ENCODE measurements around the gene PPFIA2.

Gene PPFIA2

DNA sequence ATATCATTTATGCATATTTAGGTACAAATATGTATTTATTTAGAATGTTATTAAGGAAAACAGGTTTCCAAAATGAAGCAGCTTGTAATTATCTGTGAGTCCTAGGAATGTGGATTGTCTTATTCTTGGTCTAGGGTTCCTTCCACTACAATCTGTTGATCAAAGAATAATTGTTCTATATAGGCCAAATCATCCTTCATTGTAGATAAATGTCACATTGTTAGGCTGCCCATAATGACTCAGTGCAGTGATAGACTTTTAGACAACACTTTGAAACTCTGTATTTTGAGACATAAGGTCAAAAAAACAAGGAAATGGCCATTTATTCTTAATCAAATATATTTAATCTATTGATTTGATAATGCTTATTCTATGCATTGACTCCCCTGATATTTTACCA lies 398.2 kb downstream of the PPFIA2 start:
- Histone ChIP-seq H3K9me3 (ENCODE audit: control insufficient read depth, low read length) (no peaks in the 10 kb centered on the region), H3K23ac (ENCODE audit: low read length in 2 of 2) (no peak overlapping the region), H2BK15ac (ENCODE audit: low read depth, poor library complexity, severe bottlenecking) (no peak overlapping the region), H3K4me2 (ENCODE audit: low read length, poor library complexity, severe bottlenecking) (no peak overlapping the region), H3K4me3 (ENCODE audit: insufficient read depth in 1 of 2, low read depth in 1 of 2, low read length in 2 of 2) (no peak overlapping the region), H3K36me3 (ENCODE audit: control insufficient read depth in 1 of 2, insufficient read depth in 2 of 2, low read depth in 1 of 2, low read length in 2 of 2) (no peaks in the 10 kb centered on the region), H3K18ac (ENCODE audit: low read depth in 1 of 2, low read length in 2 of 2) (no peak overlapping the region), H3K27me3 (ENCODE audit: control insufficient read depth in 1 of 2, insufficient read depth in 1 of 2, low read length in 2 of 2) (no peaks in the 10 kb centered on the region), H3K14ac (ENCODE audit: low read length in 2 of 2) (no peak overlapping the region), H3K79me1 (replicated peaks; ENCODE audit: low read length, poor library complexity, severe bottlenecking) (no peaks in the 10 kb centered on the region), H3K4ac (ENCODE audit: low read depth in 1 of 2, low read length in 2 of 2) (no peak overlapping the region), H2BK5ac (ENCODE audit: low read depth, low read length, poor library complexity, severe bottlenecking) (no peak overlapping the region), H3K9ac (ENCODE audit: low read length) (no peak overlapping the region), H2AFZ (ENCODE audit: low read depth, low read length) (no peak overlapping the region), H3K4me1 (ENCODE audit: control insufficient read depth, insufficient read depth, low read depth, low read length) (no peaks in the 10 kb centered on the region), H2BK12ac (ENCODE audit: low read length in 2 of 2) (no peak overlapping the region), H4K91ac (ENCODE audit: low read length) (no peak overlapping the region), H2AK5ac (ENCODE audit: low read length, severe bottlenecking) (no peak overlapping the region), H4K8ac (ENCODE audit: low read length) (no peak overlapping the region), H2BK120ac (ENCODE audit: low read depth, low read length) (no peak overlapping the region), H3K27ac (ENCODE audit: low read length, poor library complexity, severe bottlenecking) (no peak overlapping the region)
- no peak for DNase-seq

DNA sequence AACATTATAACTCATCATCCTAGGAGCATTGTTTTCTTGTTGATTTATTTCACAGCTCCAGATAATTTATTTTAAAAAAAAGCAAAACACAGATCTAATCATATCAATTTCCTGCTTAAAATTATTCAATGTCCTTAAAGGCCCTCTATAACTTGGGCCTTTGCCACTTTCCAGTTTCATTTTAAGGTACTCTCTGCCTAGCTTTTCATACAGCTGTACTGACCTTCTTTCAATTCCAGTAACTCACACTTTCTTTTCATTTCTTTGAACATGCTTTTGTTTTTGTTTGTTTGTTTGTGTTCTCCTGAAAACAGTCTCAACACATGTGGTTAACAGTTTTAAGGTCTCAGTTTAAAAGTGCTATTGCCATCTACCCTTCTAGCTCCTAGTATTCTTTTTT lies 399.4 kb downstream of the PPFIA2 start:
- Histone ChIP-seq H3K79me1 (replicated peaks; ENCODE audit: low read length, poor library complexity, severe bottlenecking) (no peaks in the 10 kb centered on the region), H2BK120ac (ENCODE audit: low read depth, low read length) (no peak overlapping the region), H3K4ac (ENCODE audit: low read depth in 1 of 2, low read length in 2 of 2) (no peak overlapping the region), H4K91ac (ENCODE audit: low read length) (no peak overlapping the region), H3K4me1 (ENCODE audit: control insufficient read depth, insufficient read depth, low read depth, low read length) (no peaks in the 10 kb centered on the region), H3K9ac (ENCODE audit: low read length) (no peak overlapping the region), H2BK12ac (ENCODE audit: low read length in 2 of 2) (no peak overlapping the region), H3K27me3 (ENCODE audit: control insufficient read depth in 1 of 2, insufficient read depth in 1 of 2, low read length in 2 of 2) (no peaks in the 10 kb centered on the region), H2BK5ac (ENCODE audit: low read depth, low read length, poor library complexity, severe bottlenecking) (no peak overlapping the region), H3K4me2 (ENCODE audit: low read length, poor library complexity, severe bottlenecking) (no peak overlapping the region), H3K9me3 (ENCODE audit: control insufficient read depth, low read length) (no peaks in the 10 kb centered on the region), H3K14ac (ENCODE audit: low read length in 2 of 2) (no peak overlapping the region), H2AFZ (ENCODE audit: low read depth, low read length) (no peak overlapping the region), H3K23ac (ENCODE audit: low read length in 2 of 2) (no peak overlapping the region), H3K27ac (ENCODE audit: low read length, poor library complexity, severe bottlenecking) (no peak overlapping the region), H3K4me3 (ENCODE audit: insufficient read depth in 1 of 2, low read depth in 1 of 2, low read length in 2 of 2) (no peak overlapping the region), H3K36me3 (ENCODE audit: control insufficient read depth in 1 of 2, insufficient read depth in 2 of 2, low read depth in 1 of 2, low read length in 2 of 2) (no peaks in the 10 kb centered on the region), H3K18ac (ENCODE audit: low read depth in 1 of 2, low read length in 2 of 2) (no peak overlapping the region), H2BK15ac (ENCODE audit: low read depth, poor library complexity, severe bottlenecking) (no peak overlapping the region), H4K8ac (ENCODE audit: low read length) (no peak overlapping the region), H2AK5ac (ENCODE audit: low read length, severe bottlenecking) (no peak overlapping the region)
- no peak for DNase-seq

DNA sequence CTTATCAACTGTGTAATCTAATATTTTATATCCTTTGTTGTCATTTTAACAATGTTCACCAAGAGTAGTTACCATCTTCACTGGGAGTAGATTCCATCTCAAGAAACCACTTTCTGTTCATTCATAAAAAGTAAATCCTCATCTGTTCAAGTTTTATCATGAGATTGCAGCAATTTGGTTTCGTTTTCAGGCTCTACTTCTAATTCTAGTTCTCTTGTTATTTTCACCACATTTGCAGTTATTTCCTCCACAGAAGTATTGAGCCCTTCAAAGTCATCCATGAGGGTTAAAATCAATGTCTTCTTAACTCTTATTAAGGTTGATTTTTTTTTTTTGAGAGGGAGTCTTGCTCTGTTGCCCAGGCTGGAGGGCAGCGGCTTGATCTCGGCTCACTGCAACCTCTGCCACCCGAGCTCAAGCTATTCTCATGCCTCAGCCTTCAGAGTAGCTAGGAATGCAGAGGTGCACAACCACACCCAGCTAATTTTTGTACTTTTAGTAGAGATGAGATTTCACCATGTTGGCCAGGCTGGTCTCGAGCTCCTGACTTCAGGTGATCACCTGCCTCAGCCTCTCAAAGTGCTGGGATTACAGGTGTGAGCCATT lies 404.7 kb downstream of the PPFIA2 start:
- Histone ChIP-seq H4K91ac (ENCODE audit: low read length) (no peak overlapping the region), H3K4me3 (ENCODE audit: insufficient read depth in 1 of 2, low read depth in 1 of 2, low read length in 2 of 2) (peak overlapping the region in 1 of 2 experiments; percentile 27), H4K8ac (ENCODE audit: low read length) (no peak overlapping the region), H3K4me1 (ENCODE audit: control insufficient read depth, insufficient read depth, low read depth, low read length) (no peaks in the 10 kb centered on the region), H3K4me2 (ENCODE audit: low read length, poor library complexity, severe bottlenecking) (no peak overlapping the region), H2AK5ac (ENCODE audit: low read length, severe bottlenecking) (no peak overlapping the region), H3K36me3 (ENCODE audit: control insufficient read depth in 1 of 2, insufficient read depth in 2 of 2, low read depth in 1 of 2, low read length in 2 of 2) (no peaks in the 10 kb centered on the region), H2BK120ac (ENCODE audit: low read depth, low read length) (no peak overlapping the region), H3K9me3 (ENCODE audit: control insufficient read depth, low read length) (no peaks in the 10 kb centered on the region), H2BK15ac (ENCODE audit: low read depth, poor library complexity, severe bottlenecking) (no peak overlapping the region), H3K18ac (ENCODE audit: low read depth in 1 of 2, low read length in 2 of 2) (no peak overlapping the region), H2AFZ (ENCODE audit: low read depth, low read length) (no peak overlapping the region), H3K9ac (ENCODE audit: low read length) (no peak overlapping the region), H3K14ac (ENCODE audit: low read length in 2 of 2) (no peak overlapping the region), H3K27me3 (ENCODE audit: control insufficient read depth in 1 of 2, insufficient read depth in 1 of 2, low read length in 2 of 2) (no peaks in the 10 kb centered on the region), H3K79me1 (replicated peaks; ENCODE audit: low read length, poor library complexity, severe bottlenecking) (no peaks in the 10 kb centered on the region), H2BK5ac (ENCODE audit: low read depth, low read length, poor library complexity, severe bottlenecking) (no peak overlapping the region), H2BK12ac (ENCODE audit: low read length in 2 of 2) (no peak overlapping the region), H3K27ac (ENCODE audit: low read length, poor library complexity, severe bottlenecking) (no peak overlapping the region), H3K4ac (ENCODE audit: low read depth in 1 of 2, low read length in 2 of 2) (no peak overlapping the region), H3K23ac (ENCODE audit: low read length in 2 of 2) (no peak overlapping the region)
- WGBS: 88% methylated on average over 2 of the region's 5 CpGs
- DNase-seq: no peak

DNA sequence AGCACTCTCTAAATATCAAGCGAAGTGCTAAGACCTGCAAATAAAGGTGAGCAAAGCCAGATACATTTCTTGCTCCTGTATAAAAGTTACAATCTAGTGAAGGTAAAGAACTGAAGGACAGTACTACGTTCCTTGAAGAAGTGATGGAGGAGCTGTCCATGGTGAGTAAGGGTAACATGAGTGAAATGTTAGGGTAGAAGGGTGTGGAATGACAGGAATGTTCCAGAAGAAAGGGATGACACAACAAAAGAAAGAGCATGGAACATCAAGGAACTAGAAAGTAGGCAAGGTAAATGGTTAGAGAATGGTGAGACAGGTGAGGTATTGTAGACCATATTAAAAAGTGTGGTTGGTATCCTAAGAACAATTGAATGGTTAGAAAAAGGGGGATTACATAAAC lies 408.8 kb downstream of the PPFIA2 start:
- Histone ChIP-seq H3K36me3 (ENCODE audit: control insufficient read depth in 1 of 2, insufficient read depth in 2 of 2, low read depth in 1 of 2, low read length in 2 of 2) (no peaks in the 10 kb centered on the region), H3K23ac (ENCODE audit: low read length in 2 of 2) (no peak overlapping the region), H3K79me1 (replicated peaks; ENCODE audit: low read length, poor library complexity, severe bottlenecking) (no peaks in the 10 kb centered on the region), H3K14ac (ENCODE audit: low read length in 2 of 2) (no peak overlapping the region), H4K91ac (ENCODE audit: low read length) (no peak overlapping the region), H3K9ac (ENCODE audit: low read length) (no peak overlapping the region), H2AFZ (ENCODE audit: low read depth, low read length) (no peak overlapping the region), H3K4ac (ENCODE audit: low read depth in 1 of 2, low read length in 2 of 2) (no peak overlapping the region), H2BK15ac (ENCODE audit: low read depth, poor library complexity, severe bottlenecking) (no peak overlapping the region), H3K27ac (ENCODE audit: low read length, poor library complexity, severe bottlenecking) (no peak overlapping the region), H2BK5ac (ENCODE audit: low read depth, low read length, poor library complexity, severe bottlenecking) (no peak overlapping the region), H2BK120ac (ENCODE audit: low read depth, low read length) (no peak overlapping the region), H2BK12ac (ENCODE audit: low read length in 2 of 2) (no peak overlapping the region), H3K27me3 (ENCODE audit: control insufficient read depth in 1 of 2, insufficient read depth in 1 of 2, low read length in 2 of 2) (no peaks in the 10 kb centered on the region), H3K4me3 (ENCODE audit: insufficient read depth in 1 of 2, low read depth in 1 of 2, low read length in 2 of 2) (no peak overlapping the region), H3K9me3 (ENCODE audit: control insufficient read depth, low read length) (no peaks in the 10 kb centered on the region), H2AK5ac (ENCODE audit: low read length, severe bottlenecking) (no peak overlapping the region), H3K4me1 (ENCODE audit: control insufficient read depth, insufficient read depth, low read depth, low read length) (no peaks in the 10 kb centered on the region), H3K4me2 (ENCODE audit: low read length, poor library complexity, severe bottlenecking) (no peak overlapping the region), H4K8ac (ENCODE audit: low read length) (no peak overlapping the region), H3K18ac (ENCODE audit: low read depth in 1 of 2, low read length in 2 of 2) (no peak overlapping the region)
- WGBS: 32% methylated on average over 1 of the region's 2 CpGs
- no peak for DNase-seq
